GM10248 (cell line): ENCODE measurements around the gene ZNF28.
A peak's percentile ranks its signal among the peaks of the same experiment; 100 is the strongest.
"Not testable (repeated sequence)": the region's sequence is repeated elsewhere in the genome, so short reads cannot be mapped to it uniquely, and the experiment has no call there.

ENCODE experiments used
- CTCF ChIA-PET: fragments of 300-600 bp; sonication (Branson Sonifier 250); formaldehyde crosslinking; extraction: SDS; loops from one replicate; lab custom pipeline; 2021; ENCODE audit warnings: antibody characterized with exemption; lab: Yijun Ruan, JAX
- POLR2A ChIA-PET: fragments of 350-650 bp; sonication (Branson Sonifier 250); formaldehyde crosslinking; extraction: SDS; loops from one replicate; lab custom pipeline; 2020; ENCODE audit warnings: antibody characterized with exemption; lab: Yijun Ruan, JAX
- DNase-seq: peaks from one replicate; pipeline ENCODE4 v3.0.0; 2012; ENCODE audit errors: extremely low spot score
- CTCF ChIP-seq: IDR thresholded peaks from 2 replicates; pipeline ENCODE4 v1.5.1; 2012; ENCODE audit warnings: mild to moderate bottlenecking, low read depth; ENCODE audit errors: extremely low read depth, missing control alignments, control extremely low read depth

The ZNF28 gene

GRCh38 chr19:52809801-52810200 is 11.6 kb downstream of the ZNF28 start:
- POLR2A ChIA-PET, result no interaction called here
- DNase-seq, result no peak
- TF ChIP-seq CTCF, result no peak
- CTCF ChIA-PET, result interaction anchor here (0.8 kb wide), 1 partner anchor 11 kb away, joined by 4 read pairs; no protein-coding TSS in a partner anchor

GRCh38 chr19:52799950-52800640 is 21.3 kb downstream of the ZNF28 start:
- DNase-seq, POLR2A ChIA-PET, CTCF ChIA-PET: not testable (repeated sequence)

GRCh38 chr19:52789440-52789839 is 32.0 kb downstream of the ZNF28 start:
- TF ChIP-seq CTCF, result no peak
- ChIA-PET POLR2A (no interaction called here), CTCF (no interaction called here)

GRCh38 chr19:52786464-52787354 is 34.7 kb downstream of the ZNF28 start, which contains the start of gene ZNF600:
TSS of gene ZNF600 (minus strand) at chr19:52786791. CDS start at chr19:52778888, 7,903 bp downstream.
- peak; percentile 85 for DNase-seq
- CTCF ChIA-PET, result not testable (repeated sequence)
- POLR2A ChIA-PET, result interaction anchor here (0.6 kb wide), 1 partner anchor 782 kb away, joined by 5 read pairs; no protein-coding TSS in a partner anchor

More at GRCh38 chr19:52789440-52789839, 32.0 kb downstream of the ZNF28 start:
- DNase-seq, result no peak

- ChIA-PET CTCF (no interaction called here), POLR2A (no interaction called here)
- no peak for TF ChIP-seq CTCF
- DNase-seq, result no peak
Measured at GRCh38 chr19:52786078-52786463, 35.4 kb downstream of the ZNF28 start.

- ChIA-PET CTCF (no interaction called here), POLR2A (no interaction called here)
- TF ChIP-seq CTCF, result no peak
- no peak for DNase-seq
Measured at GRCh38 chr19:52785506-52785905, 35.9 kb downstream of the ZNF28 start.

- CTCF ChIA-PET, POLR2A ChIA-PET, DNase-seq: not testable (repeated sequence)
Measured at GRCh38 chr19:52782864-52783263, 38.6 kb downstream of the ZNF28 start.

GRCh38 chr19:52778811-52779210 is 42.6 kb downstream of the ZNF28 start:
- CTCF ChIA-PET, result no interaction called here
- POLR2A ChIA-PET, result no interaction called here
- DNase-seq, result peak; percentile 24
- no peak for TF ChIP-seq CTCF

GRCh38 chr19:52756447-52756846 is 65.0 kb downstream of the ZNF28 start:
- CTCF ChIA-PET, POLR2A ChIA-PET, DNase-seq: not testable (repeated sequence)
